Progenitor cell of endocrine pancreas (in vitro differentiated cells): ENCODE results near the gene BPHL. TPM values are rescaled to one million over a fixed set of nuclear protein-coding genes. Genes with fewer than 3 reads are reported as not detected.
"Not testable (repeated sequence)": the region's sequence is repeated elsewhere in the genome, so short reads cannot be mapped to it uniquely, and the experiment has no call there.

Source experiments
- DNase-seq: peaks from one replicate; pipeline ENCODE4 v3.0.0; 2021; ENCODE audit warnings: low spot score; ENCODE audit not compliant: unreplicated experiment
- H3K27ac Mint-ChIP-seq: 2 replicates; pipeline ENCODE4 v1.8.0; 2021; ENCODE audit warnings: mild to moderate bottlenecking, moderate library complexity, mixed read lengths
- H3K27me3 Mint-ChIP-seq: 2 replicates; pipeline ENCODE4 v1.8.0; 2021; ENCODE audit warnings: mixed read lengths
- H3K36me3 Mint-ChIP-seq: 2 replicates; pipeline ENCODE4 v1.8.0; 2022; ENCODE audit warnings: mixed read lengths; ENCODE audit not compliant: insufficient read depth
- H3K4me1 Mint-ChIP-seq: 2 replicates; pipeline ENCODE4 v1.8.0; 2021; ENCODE audit warnings: low read depth, mixed read lengths
- H3K4me3 Mint-ChIP-seq: 2 replicates; pipeline ENCODE4 v1.8.0; 2021; ENCODE audit warnings: low read depth, mild to moderate bottlenecking, moderate library complexity, mixed read lengths
- H3K9me3 Mint-ChIP-seq: 2 replicates; pipeline ENCODE4 v1.8.0; 2021; ENCODE audit warnings: low read depth, mixed read lengths
- CTCF ChIP-seq: fragments of 200-600 bp; sonication (generic); IDR thresholded peaks from one replicate; pipeline ENCODE4 v1.5.0; 2021; ENCODE audit warnings: antibody characterized with exemption, mild to moderate bottlenecking; ENCODE audit not compliant: unreplicated experiment
- total RNA-seq: library from RNA; stranded (reverse); gene quantifications from 2 replicates; pipeline ENCODE4 v1.2.1, GENCODE V29; 2021

The BPHL gene
- total RNA-seq, 1 donor from 2014 or later: 68.4 TPM

- Mint-ChIP-seq H3K4me3 (no peak overlapping the region), H3K27me3 (peaks cover under 1% of the 10 kb centered on the region), H3K36me3 (no peaks in the 10 kb centered on the region), H3K27ac (no peak overlapping the region), H3K4me1 (peaks cover under 1% of the 10 kb centered on the region), H3K9me3 (no peaks in the 10 kb centered on the region)
- TF ChIP-seq CTCF: no peak
- DNase-seq: no peak
Measured at GRCh38 chr6:3181105-3181504, 62.6 kb downstream of the BPHL start.

- H3K27me3 Mint-ChIP-seq: no peaks in the 10 kb centered on the region
- no peak overlapping the region for H3K4me3 Mint-ChIP-seq
- H3K4me1 Mint-ChIP-seq: peaks cover 3% of the 10 kb centered on the region
- no peaks in the 10 kb centered on the region for H3K36me3 Mint-ChIP-seq
- no peak for TF ChIP-seq CTCF
- no peaks in the 10 kb centered on the region for H3K9me3 Mint-ChIP-seq
- H3K27ac Mint-ChIP-seq: no peak overlapping the region
- DNase-seq: no peak
Measured at GRCh38 chr6:3183066-3183465, 64.6 kb downstream of the BPHL start.

- H3K27ac Mint-ChIP-seq: no peak overlapping the region
- no peaks in the 10 kb centered on the region for H3K27me3 Mint-ChIP-seq
- H3K4me3 Mint-ChIP-seq: no peak overlapping the region
- peaks cover 3% of the 10 kb centered on the region for H3K4me1 Mint-ChIP-seq
- no peaks in the 10 kb centered on the region for H3K9me3 Mint-ChIP-seq
- no peaks in the 10 kb centered on the region for H3K36me3 Mint-ChIP-seq
- DNase-seq: no peak
- TF ChIP-seq CTCF: no peak
Measured at GRCh38 chr6:3186974-3187382, 68.5 kb downstream of the BPHL start.

GRCh38 chr6:3188262-3188661, 69.8 kb downstream of the BPHL start:
- no peak overlapping the region for H3K4me3 Mint-ChIP-seq
- H3K4me1 Mint-ChIP-seq: peaks cover 3% of the 10 kb centered on the region
- no peaks in the 10 kb centered on the region for H3K36me3 Mint-ChIP-seq
- H3K9me3 Mint-ChIP-seq: no peaks in the 10 kb centered on the region
- TF ChIP-seq CTCF: no peak
- H3K27me3 Mint-ChIP-seq: no peaks in the 10 kb centered on the region
- H3K27ac Mint-ChIP-seq: no peak overlapping the region
- DNase-seq: no peak

GRCh38 chr6:3189192-3189591, 70.7 kb downstream of the BPHL start:
- not testable (repeated sequence) for DNase-seq, H3K9me3 Mint-ChIP-seq, H3K4me3 Mint-ChIP-seq, H3K36me3 Mint-ChIP-seq, H3K4me1 Mint-ChIP-seq, H3K27ac Mint-ChIP-seq, H3K27me3 Mint-ChIP-seq

- peaks cover 3% of the 10 kb centered on the region for H3K4me1 Mint-ChIP-seq
- DNase-seq: no peak
- no peaks in the 10 kb centered on the region for H3K9me3 Mint-ChIP-seq
- no peak for TF ChIP-seq CTCF
- no peak overlapping the region for H3K4me3 Mint-ChIP-seq
- no peaks in the 10 kb centered on the region for H3K27me3 Mint-ChIP-seq
- H3K36me3 Mint-ChIP-seq: no peaks in the 10 kb centered on the region
- no peak overlapping the region for H3K27ac Mint-ChIP-seq
Measured at GRCh38 chr6:3190056-3190455, 71.5 kb downstream of the BPHL start.
